ENCODE data around the gene NOTCH1. TPM values are rescaled to one million over a fixed set of nuclear protein-coding genes. Genes with fewer than 3 reads are reported as not detected.

The NOTCH1 gene
- total RNA-seq, 1 experiment from 2014 or later, result 37.2 TPM

DNA sequence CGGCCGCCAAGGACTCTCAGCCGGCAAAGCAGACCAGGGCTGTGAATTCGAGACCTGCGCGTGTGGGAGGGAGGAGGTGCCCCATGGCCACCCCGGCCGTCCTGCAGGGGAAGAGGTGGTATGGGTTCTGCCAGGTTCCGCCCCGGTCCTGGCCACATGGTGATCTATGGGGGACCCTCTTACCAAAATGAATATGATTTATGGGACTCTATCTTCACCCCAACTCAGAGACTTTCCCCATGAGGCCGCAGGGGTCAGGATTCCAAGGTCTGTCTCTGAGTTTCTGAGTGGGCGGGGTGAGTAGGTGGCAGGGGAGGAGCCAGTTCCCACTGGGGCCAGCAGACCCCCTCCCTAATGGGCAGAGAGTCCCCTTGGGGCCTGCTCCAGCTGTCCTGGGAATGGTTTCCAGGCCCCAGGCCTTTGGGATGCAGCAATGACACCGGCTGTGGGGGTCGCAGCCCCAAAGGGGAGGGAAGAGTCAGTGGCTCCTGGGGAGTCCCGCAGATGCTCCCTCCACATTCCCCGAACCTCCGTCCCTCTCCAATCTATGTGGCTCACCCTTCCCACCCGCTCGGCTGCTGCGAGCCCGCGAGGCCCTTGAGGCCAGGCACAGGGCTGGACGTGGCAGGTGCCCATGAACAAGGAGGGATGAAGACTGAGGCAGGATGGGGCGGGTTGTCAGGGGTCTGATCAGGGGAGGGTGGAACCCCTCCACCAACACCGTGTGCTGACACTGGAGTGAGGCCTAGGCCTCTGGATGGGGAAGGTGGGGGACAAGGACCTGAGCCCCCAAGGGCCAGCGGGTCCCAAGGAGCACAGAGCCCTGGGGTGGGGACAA lies 20.1 kb upstream of the NOTCH1 start:
- Histone ChIP-seq H3K27ac (ENCODE audit: low read depth, low read length, poor library complexity, severe bottlenecking) (no peak overlapping the region), H3K4me1 (ENCODE audit: insufficient read depth, low read length, poor library complexity, severe bottlenecking) (peaks cover 3% of the 10 kb centered on the region), H3K27me3 (replicated peaks; ENCODE audit: insufficient read depth, low read depth, low read length, poor library complexity) (no peaks in the 10 kb centered on the region), H3K4me3 (ENCODE audit: low read depth, low read length, poor library complexity, severe bottlenecking) (no peak overlapping the region), H3K9me3 (ENCODE audit: low read depth, low read length, poor library complexity, severe bottlenecking) (no peaks in the 10 kb centered on the region), H3K36me3 (ENCODE audit: insufficient read depth, low read length, poor library complexity, severe bottlenecking) (no peaks in the 10 kb centered on the region)
- no TSS peak for BruUV-seq (replicated peaks)
- ChIA-PET CTCF (no interaction called here), POLR2A (ENCODE audit: low non-redundant PET) (no interaction called here)
- no peak for DNase-seq (ENCODE audit: low spot score)
- intact Hi-C loops (cut with micrococcal nuclease; ENCODE audit: unreplicated experiment), result no loop called here
- TF ChIP-seq, protein P1, sequence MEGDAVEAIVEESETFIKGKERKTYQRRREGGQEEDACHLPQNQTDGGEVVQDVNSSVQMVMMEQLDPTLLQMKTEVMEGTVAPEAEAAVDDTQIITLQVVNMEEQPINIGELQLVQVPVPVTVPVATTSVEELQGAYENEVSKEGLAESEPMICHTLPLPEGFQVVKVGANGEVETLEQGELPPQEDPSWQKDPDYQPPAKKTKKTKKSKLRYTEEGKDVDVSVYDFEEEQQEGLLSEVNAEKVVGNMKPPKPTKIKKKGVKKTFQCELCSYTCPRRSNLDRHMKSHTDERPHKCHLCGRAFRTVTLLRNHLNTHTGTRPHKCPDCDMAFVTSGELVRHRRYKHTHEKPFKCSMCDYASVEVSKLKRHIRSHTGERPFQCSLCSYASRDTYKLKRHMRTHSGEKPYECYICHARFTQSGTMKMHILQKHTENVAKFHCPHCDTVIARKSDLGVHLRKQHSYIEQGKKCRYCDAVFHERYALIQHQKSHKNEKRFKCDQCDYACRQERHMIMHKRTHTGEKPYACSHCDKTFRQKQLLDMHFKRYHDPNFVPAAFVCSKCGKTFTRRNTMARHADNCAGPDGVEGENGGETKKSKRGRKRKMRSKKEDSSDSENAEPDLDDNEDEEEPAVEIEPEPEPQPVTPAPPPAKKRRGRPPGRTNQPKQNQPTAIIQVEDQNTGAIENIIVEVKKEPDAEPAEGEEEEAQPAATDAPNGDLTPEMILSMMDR (conservative IDR thresholded peaks at IDR 0.05; ENCODE audit: low read depth, low read length), result no peak
- TF ChIP-seq EZH2 (IDR thresholded peaks at IDR 0.05; ENCODE audit: borderline replicate concordance, low read depth, low read length, poor library complexity, severe bottlenecking), result no peak

DNA sequence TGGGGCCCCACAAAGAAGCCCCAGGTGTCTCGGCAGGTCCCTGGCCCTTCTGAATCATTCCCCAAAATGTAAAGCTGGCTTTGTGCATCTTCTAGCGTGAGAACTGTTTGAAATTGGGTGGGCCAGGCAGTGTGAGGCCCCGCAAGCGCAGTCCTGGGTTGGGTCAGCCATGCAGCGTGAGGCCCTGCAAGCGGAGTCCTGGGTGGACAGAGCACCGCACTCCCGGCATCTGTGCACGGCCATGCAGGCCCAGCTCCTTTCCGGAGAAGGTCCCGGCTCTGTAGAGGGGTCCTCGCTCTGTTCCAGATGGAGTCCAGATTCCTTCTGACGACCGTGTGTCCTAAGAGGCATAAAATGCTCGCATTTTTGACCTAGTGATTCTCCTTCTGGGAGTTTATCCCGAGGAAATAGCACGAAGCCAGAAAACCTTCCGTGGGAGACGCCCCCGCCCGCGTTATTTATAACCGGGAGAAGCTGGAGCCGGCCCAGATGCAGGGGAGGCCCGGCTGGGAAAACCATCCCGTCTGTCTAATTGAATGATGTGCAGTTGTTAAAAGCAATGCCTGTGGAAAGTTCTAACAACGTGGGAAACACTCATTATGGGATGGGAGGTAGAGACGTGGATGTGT lies 19.4 kb upstream of the NOTCH1 start:
- no peak overlapping the region for H3K4me3 ChIP-seq (ENCODE audit: low read depth, low read length, poor library complexity, severe bottlenecking)
- H3K9me3 ChIP-seq (ENCODE audit: low read depth, low read length, poor library complexity, severe bottlenecking), result no peaks in the 10 kb centered on the region
- TF ChIP-seq EZH2 (IDR thresholded peaks at IDR 0.05; ENCODE audit: borderline replicate concordance, low read depth, low read length, poor library complexity, severe bottlenecking), result no peak
- TF ChIP-seq, protein P1 (conservative IDR thresholded peaks at IDR 0.05; ENCODE audit: low read depth, low read length), result no peak
- BruUV-seq (replicated peaks), result no TSS peak
- DNase-seq (ENCODE audit: low spot score), result no peak
- intact Hi-C loops (cut with micrococcal nuclease; ENCODE audit: unreplicated experiment), result no loop called here
- no peaks in the 10 kb centered on the region for H3K27me3 ChIP-seq (replicated peaks; ENCODE audit: insufficient read depth, low read depth, low read length, poor library complexity)
- no peaks in the 10 kb centered on the region for H3K36me3 ChIP-seq (ENCODE audit: insufficient read depth, low read length, poor library complexity, severe bottlenecking)
- CTCF ChIA-PET, result no interaction called here
- H3K4me1 ChIP-seq (ENCODE audit: insufficient read depth, low read length, poor library complexity, severe bottlenecking), result peaks cover 3% of the 10 kb centered on the region
- POLR2A ChIA-PET (ENCODE audit: low non-redundant PET), result no interaction called here
- H3K27ac ChIP-seq (ENCODE audit: low read depth, low read length, poor library complexity, severe bottlenecking), result no peak overlapping the region

- Histone ChIP-seq H3K9me3 (ENCODE audit: low read depth, low read length, poor library complexity, severe bottlenecking) (no peaks in the 10 kb centered on the region), H3K4me3 (ENCODE audit: low read depth, low read length, poor library complexity, severe bottlenecking) (no peak overlapping the region), H3K27me3 (replicated peaks; ENCODE audit: insufficient read depth, low read depth, low read length, poor library complexity) (no peaks in the 10 kb centered on the region), H3K4me1 (ENCODE audit: insufficient read depth, low read length, poor library complexity, severe bottlenecking) (peaks cover 3% of the 10 kb centered on the region), H3K27ac (ENCODE audit: low read depth, low read length, poor library complexity, severe bottlenecking) (no peak overlapping the region), H3K36me3 (ENCODE audit: insufficient read depth, low read length, poor library complexity, severe bottlenecking) (no peaks in the 10 kb centered on the region)
- intact Hi-C loops (cut with micrococcal nuclease; ENCODE audit: unreplicated experiment), result no loop called here
- POLR2A ChIA-PET (ENCODE audit: low non-redundant PET), result no interaction called here
- TF ChIP-seq EZH2 (IDR thresholded peaks at IDR 0.05; ENCODE audit: borderline replicate concordance, low read depth, low read length, poor library complexity, severe bottlenecking), result no peak
- CTCF ChIA-PET, result no interaction called here
- DNase-seq (ENCODE audit: low spot score), result no peak
- BruUV-seq (replicated peaks), result no TSS peak
Measured at GRCh38 chr9:136564379-136564988, 18.6 kb upstream of the NOTCH1 start.

Measured in A673 (cell line).